Calu3 (cell line): Measurements from ENCODE around the gene APBA2. TPM values are rescaled to one million over a fixed set of nuclear protein-coding genes. Genes with fewer than 3 reads are reported as not detected.

ENCODE experiments used
- BruUV-seq: library from RNA; stranded (reverse); fragments of 400-500 nt; replicated peaks from 2 replicates; lab custom pipeline; 2021; lab: Mats Ljungman, UMichigan
- CTCF ChIA-PET: fragments of 300-600 bp; sonication (Branson Sonifier 250); formaldehyde crosslinking; loops from one replicate; lab custom pipeline; 2022; ENCODE audit warnings: antibody characterized with exemption; lab: Charles Lee
- DNase-seq: peaks from one replicate; pipeline ENCODE4 v3.0.0; 2022
- H3K27ac Mint-ChIP-seq: one replicate; pipeline ENCODE4 v1.8.0; 2022; ENCODE audit warnings: mixed read lengths; ENCODE audit not compliant: unreplicated experiment
- H3K27me3 Mint-ChIP-seq: one replicate; pipeline ENCODE4 v1.8.0; 2022; ENCODE audit warnings: mixed read lengths; ENCODE audit not compliant: unreplicated experiment
- H3K36me3 Mint-ChIP-seq: one replicate; pipeline ENCODE4 v1.8.0; 2022; ENCODE audit warnings: mild to moderate bottlenecking, moderate library complexity, mixed read lengths; ENCODE audit not compliant: insufficient read depth, unreplicated experiment
- H3K4me1 Mint-ChIP-seq: one replicate; pipeline ENCODE4 v1.8.0; 2022; ENCODE audit warnings: mild to moderate bottlenecking, low read depth, mixed read lengths; ENCODE audit not compliant: unreplicated experiment
- H3K4me3 Mint-ChIP-seq: one replicate; pipeline ENCODE4 v1.8.0; 2022; ENCODE audit warnings: mild to moderate bottlenecking, low read depth, moderate library complexity, mixed read lengths; ENCODE audit not compliant: unreplicated experiment
- H3K9me3 Mint-ChIP-seq: one replicate; pipeline ENCODE4 v1.8.0; 2022; ENCODE audit warnings: low read depth, mixed read lengths; ENCODE audit not compliant: unreplicated experiment
- CTCF ChIP-seq: fragments of 200-600 bp; IDR thresholded peaks from one replicate; pipeline ENCODE4 v1.8.0; 2022; ENCODE audit warnings: antibody characterized with exemption; ENCODE audit not compliant: unreplicated experiment
- intact Hi-C: fragments of 100-400 bp; cut with micrococcal nuclease; formaldehyde crosslinking; loops from one replicate; pipeline ENCODE4 v1.10.0; 2022; ENCODE audit not compliant: unreplicated experiment
- total RNA-seq: library from RNA; stranded (reverse); gene quantifications from 2 replicates; pipeline ENCODE4 v1.2.3, GENCODE V29; 2022

The APBA2 gene
- total RNA-seq, 1 experiment from 2014 or later, result not detected

GRCh38 chr15:28922707-28923012 is 36.9 kb downstream of the APBA2 start:
- no peaks in the 10 kb centered on the region for H3K4me1 Mint-ChIP-seq
- CTCF ChIA-PET, result no interaction called here
- TF ChIP-seq CTCF, result no peak
- DNase-seq, result no peak
- H3K27ac Mint-ChIP-seq, result no peak overlapping the region
- H3K4me3 Mint-ChIP-seq, result no peak overlapping the region
- H3K9me3 Mint-ChIP-seq, result no peaks in the 10 kb centered on the region
- H3K27me3 Mint-ChIP-seq, result no peaks in the 10 kb centered on the region
- BruUV-seq, result no TSS peak
- no peaks in the 10 kb centered on the region for H3K36me3 Mint-ChIP-seq
- intact Hi-C loops, result no loop called here

- Mint-ChIP-seq H3K27ac (no peak overlapping the region), H3K27me3 (no peaks in the 10 kb centered on the region), H3K9me3 (no peaks in the 10 kb centered on the region), H3K4me3 (no peak overlapping the region), H3K4me1 (no peaks in the 10 kb centered on the region), H3K36me3 (no peaks in the 10 kb centered on the region)
- DNase-seq, result no peak
- BruUV-seq, result no TSS peak
- CTCF ChIA-PET, result no interaction called here
- no peak for TF ChIP-seq CTCF
- intact Hi-C loops, result no loop called here
These were observed 38.0 kb downstream of the APBA2 start for GRCh38 chr15:28923726-28924280.

GRCh38 chr15:28927043-28927442 is 41.3 kb downstream of the APBA2 start:
- BruUV-seq, result no TSS peak
- Mint-ChIP-seq H3K27ac (no peak overlapping the region), H3K36me3 (no peaks in the 10 kb centered on the region), H3K9me3 (no peaks in the 10 kb centered on the region), H3K4me3 (no peak overlapping the region), H3K4me1 (no peaks in the 10 kb centered on the region), H3K27me3 (no peaks in the 10 kb centered on the region)
- CTCF ChIA-PET, result no interaction called here
- DNase-seq, result no peak
- intact Hi-C loops, result no loop called here
- TF ChIP-seq CTCF, result no peak

GRCh38 chr15:28929200-28929599 is 43.4 kb downstream of the APBA2 start:
- intact Hi-C loops, result no loop called here
- DNase-seq, result no peak
- no peaks in the 10 kb centered on the region for H3K9me3 Mint-ChIP-seq

More at GRCh38 chr15:28929200-28929599, 43.4 kb downstream of the APBA2 start:
- BruUV-seq, result no TSS peak
- H3K27me3 Mint-ChIP-seq, result no peaks in the 10 kb centered on the region
- no peaks in the 10 kb centered on the region for H3K36me3 Mint-ChIP-seq
- H3K4me1 Mint-ChIP-seq, result no peaks in the 10 kb centered on the region
- no peak overlapping the region for H3K4me3 Mint-ChIP-seq
- no peak overlapping the region for H3K27ac Mint-ChIP-seq
- no peak for TF ChIP-seq CTCF
- CTCF ChIA-PET, result interaction anchor here (0.7 kb wide), 1 partner anchor 348 kb away, joined by 3 read pairs; no protein-coding TSS in a partner anchor
